ENCODE measurements around the gene SATL1. TPM values are rescaled to one million over a fixed set of nuclear protein-coding genes. Genes with fewer than 3 reads are reported as not detected.
"Not testable (repeated sequence)": the region's sequence is repeated elsewhere in the genome, so short reads cannot be mapped to it uniquely, and the experiment has no call there.

Gene SATL1
- total RNA-seq, 1 donor from 2014 or later = not detected

GRCh38 chrX:85107407-85107806 lies 136.2 kb downstream of the SATL1 start:
- no peak for FAIRE-seq

GRCh38 chrX:85089321-85089840 lies 154.2 kb downstream of the SATL1 start:
- H3K4me3 ChIP-seq (ENCODE audit: low read depth, low read length) = no peak overlapping the region
- no peak for TF ChIP-seq CTCF (IDR thresholded peaks at IDR 0.05; ENCODE audit: insufficient read depth, low read length, severe bottlenecking)

More at GRCh38 chrX:85107407-85107806, 136.2 kb downstream of the SATL1 start:
- peak; percentile 68 for DNase-seq (ENCODE audit: low read depth)
- TF ChIP-seq CTCF (IDR thresholded peaks at IDR 0.05; ENCODE audit: insufficient read depth, low read length, severe bottlenecking) = no peak
- Histone ChIP-seq H3K36me3 (ENCODE audit: control insufficient read depth, insufficient read depth, low read length) (no peaks in the 10 kb centered on the region), H3K4me3 (ENCODE audit: low read depth, low read length) (no peak overlapping the region), H3K27me3 (ENCODE audit: control insufficient read depth, insufficient read depth, low read length) (no peaks in the 10 kb centered on the region)

GRCh38 chrX:85084770-85085393 lies 158.7 kb downstream of the SATL1 start:
- Histone ChIP-seq H3K27me3 (ENCODE audit: control insufficient read depth, insufficient read depth, low read length) (no peaks in the 10 kb centered on the region), H3K36me3 (ENCODE audit: control insufficient read depth, insufficient read depth, low read length) (no peaks in the 10 kb centered on the region), H3K4me3 (ENCODE audit: low read depth, low read length) (no peak overlapping the region)
- peak; percentile 45 for TF ChIP-seq CTCF (IDR thresholded peaks at IDR 0.05; ENCODE audit: insufficient read depth, low read length, severe bottlenecking)
- DNase-seq (ENCODE audit: low read depth) (peak; percentile 33), FAIRE-seq (no peak)

More at GRCh38 chrX:85089321-85089840, 154.2 kb downstream of the SATL1 start:
- H3K36me3 ChIP-seq (ENCODE audit: control insufficient read depth, insufficient read depth, low read length) = no peaks in the 10 kb centered on the region
- no peak for DNase-seq (ENCODE audit: low read depth)
- H3K27me3 ChIP-seq (ENCODE audit: control insufficient read depth, insufficient read depth, low read length) = no peaks in the 10 kb centered on the region
- no peak for FAIRE-seq

GRCh38 chrX:85077247-85077646 lies 166.3 kb downstream of the SATL1 start:
- H3K36me3 ChIP-seq (ENCODE audit: control insufficient read depth, insufficient read depth, low read length); DNase-seq (ENCODE audit: low read depth); FAIRE-seq; H3K27me3 ChIP-seq (ENCODE audit: control insufficient read depth, insufficient read depth, low read length); H3K4me3 ChIP-seq (ENCODE audit: low read depth, low read length): not testable (repeated sequence)

- TF ChIP-seq CTCF (IDR thresholded peaks at IDR 0.05; ENCODE audit: insufficient read depth, low read length, severe bottlenecking) = no peak
- Histone ChIP-seq H3K4me3 (ENCODE audit: low read depth, low read length) (no peak overlapping the region), H3K27me3 (ENCODE audit: control insufficient read depth, insufficient read depth, low read length) (no peaks in the 10 kb centered on the region), H3K36me3 (ENCODE audit: control insufficient read depth, insufficient read depth, low read length) (no peaks in the 10 kb centered on the region)
- DNase-seq (ENCODE audit: low read depth) (no peak), FAIRE-seq (no peak)
Measured at GRCh38 chrX:85065512-85066198, 177.9 kb downstream of the SATL1 start.

GRCh38 chrX:85052636-85053343 lies 190.8 kb downstream of the SATL1 start:
- peak; percentile 84 for DNase-seq (ENCODE audit: low read depth)
- FAIRE-seq = no peak
- H3K36me3 ChIP-seq (ENCODE audit: control insufficient read depth, insufficient read depth, low read length) = no peaks in the 10 kb centered on the region

More at GRCh38 chrX:85052636-85053343, 190.8 kb downstream of the SATL1 start:
- Histone ChIP-seq H3K27me3 (ENCODE audit: control insufficient read depth, insufficient read depth, low read length) (no peaks in the 10 kb centered on the region), H3K4me3 (ENCODE audit: low read depth, low read length) (no peak overlapping the region)
- TF ChIP-seq CTCF (IDR thresholded peaks at IDR 0.05; ENCODE audit: insufficient read depth, low read length, severe bottlenecking) = no peak
